HG03139 (cell line): ENCODE data around the gene LIM2.
"Not testable (repeated sequence)": the region's sequence is repeated elsewhere in the genome, so short reads cannot be mapped to it uniquely, and the experiment has no call there.

Experiments used
- ATAC-seq: cut with Tn5 transposase; IDR thresholded peaks from one replicate; pipeline ENCODE4 v1.9.1; 2021; ENCODE audit not compliant: unreplicated experiment

The LIM2 gene

GRCh38 chr19:51397453-51397852, 9.7 kb upstream of the LIM2 start:
- ATAC-seq, result not testable (repeated sequence)

- ATAC-seq, result no peak
Measured at GRCh38 chr19:51396175-51396574, 8.4 kb upstream of the LIM2 start.

- peak; percentile 78 for ATAC-seq
Measured at GRCh38 chr19:51394050-51394836, 6.5 kb upstream of the LIM2 start.

DNA sequence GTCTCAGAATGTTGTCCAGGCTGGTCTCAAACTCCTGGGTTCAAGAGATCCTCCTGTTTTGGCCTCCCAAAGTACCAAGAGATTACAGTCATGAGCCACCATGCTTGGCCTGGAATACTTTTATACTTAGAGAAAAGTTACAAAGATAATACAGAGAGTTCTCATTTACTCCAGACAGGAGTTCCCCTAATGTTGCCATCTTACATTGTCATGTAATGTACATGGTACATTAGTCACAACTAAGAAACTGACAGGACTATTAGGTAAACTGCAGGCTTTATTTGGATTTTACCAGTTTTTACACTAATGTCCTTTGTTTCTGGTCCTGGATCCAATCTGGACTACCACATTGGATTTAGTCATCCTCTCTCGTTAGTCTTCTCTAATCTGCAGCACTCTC, 4.9 kb upstream of the LIM2 start:
- ATAC-seq, result no peak

DNA sequence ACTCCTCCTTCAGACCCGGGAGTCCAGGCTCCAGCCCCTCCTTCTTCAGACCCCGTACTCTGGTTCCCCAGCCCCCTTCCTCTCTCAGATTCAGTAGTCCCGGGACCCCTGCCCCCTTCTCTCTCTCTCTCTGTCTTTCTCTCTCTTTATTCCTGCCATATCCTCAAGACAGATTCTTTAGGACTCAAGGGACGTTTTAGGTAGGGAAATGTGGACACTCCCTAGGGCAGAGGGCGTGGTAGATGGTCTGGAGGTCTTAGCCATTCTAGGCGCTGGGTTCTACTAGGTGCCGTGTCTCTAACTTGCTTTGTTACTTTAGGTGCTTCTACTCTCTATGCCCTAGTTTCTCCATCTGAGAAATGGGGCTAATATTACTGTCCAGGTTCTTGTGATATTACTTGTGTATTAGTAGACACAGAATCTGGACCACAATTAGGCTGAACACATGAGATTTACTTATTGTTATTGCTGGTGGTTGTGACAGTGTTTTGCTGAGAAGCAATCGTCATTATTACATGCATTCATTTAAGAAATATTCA, 3.4 kb upstream of the LIM2 start:
- ATAC-seq, result no peak

DNA sequence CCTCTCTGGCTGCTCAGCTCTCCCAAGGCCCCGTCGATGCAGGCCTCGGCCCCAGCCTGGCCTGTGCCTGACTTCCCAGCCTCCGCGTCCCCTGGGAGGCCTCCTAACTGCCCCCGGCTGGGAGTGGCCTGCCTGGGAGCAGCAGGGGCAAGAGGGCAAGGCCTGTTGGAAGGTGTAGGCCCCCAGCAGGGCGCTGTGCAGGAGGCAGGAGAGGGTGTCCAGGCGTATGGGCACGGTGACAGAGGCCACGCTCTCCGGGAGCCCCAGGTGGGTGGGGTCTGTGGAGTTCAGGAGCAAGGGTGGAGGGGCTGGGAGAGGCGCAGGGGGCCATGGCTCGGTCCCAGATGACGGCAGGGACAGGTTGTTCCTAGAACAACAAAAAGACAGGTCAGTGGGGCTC, 1.4 kb upstream of the LIM2 start:
- ATAC-seq, result no peak

- no peak for ATAC-seq
Measured at GRCh38 chr19:51386882-51387520, 773 bp downstream of the LIM2 start.

DNA sequence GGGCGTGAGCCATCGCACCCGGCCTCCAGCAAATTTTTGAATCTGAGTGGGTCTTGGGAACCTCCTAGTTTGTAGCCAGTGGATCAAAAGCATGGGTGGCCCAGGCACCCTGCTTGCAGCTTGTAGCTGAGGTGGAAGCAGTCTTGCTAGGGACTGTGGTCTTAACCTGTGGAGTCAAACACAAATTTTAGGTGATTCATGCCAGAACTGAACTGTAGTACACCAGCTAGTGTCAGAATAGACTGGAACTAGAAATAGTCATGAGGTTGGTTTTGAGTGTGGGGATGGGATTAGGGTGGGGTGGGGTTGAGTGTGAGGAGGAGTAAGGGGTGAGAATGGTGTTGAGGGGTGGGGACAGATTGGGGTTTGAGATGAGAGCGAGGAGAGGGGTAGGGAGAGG, 5.8 kb downstream of the LIM2 start:
- no peak for ATAC-seq

- ATAC-seq, result no peak
Measured at GRCh38 chr19:51380379-51380778, 7.4 kb downstream of the LIM2 start.

- no peak for ATAC-seq
Measured at GRCh38 chr19:51377422-51377821, 10.4 kb downstream of the LIM2 start.

DNA sequence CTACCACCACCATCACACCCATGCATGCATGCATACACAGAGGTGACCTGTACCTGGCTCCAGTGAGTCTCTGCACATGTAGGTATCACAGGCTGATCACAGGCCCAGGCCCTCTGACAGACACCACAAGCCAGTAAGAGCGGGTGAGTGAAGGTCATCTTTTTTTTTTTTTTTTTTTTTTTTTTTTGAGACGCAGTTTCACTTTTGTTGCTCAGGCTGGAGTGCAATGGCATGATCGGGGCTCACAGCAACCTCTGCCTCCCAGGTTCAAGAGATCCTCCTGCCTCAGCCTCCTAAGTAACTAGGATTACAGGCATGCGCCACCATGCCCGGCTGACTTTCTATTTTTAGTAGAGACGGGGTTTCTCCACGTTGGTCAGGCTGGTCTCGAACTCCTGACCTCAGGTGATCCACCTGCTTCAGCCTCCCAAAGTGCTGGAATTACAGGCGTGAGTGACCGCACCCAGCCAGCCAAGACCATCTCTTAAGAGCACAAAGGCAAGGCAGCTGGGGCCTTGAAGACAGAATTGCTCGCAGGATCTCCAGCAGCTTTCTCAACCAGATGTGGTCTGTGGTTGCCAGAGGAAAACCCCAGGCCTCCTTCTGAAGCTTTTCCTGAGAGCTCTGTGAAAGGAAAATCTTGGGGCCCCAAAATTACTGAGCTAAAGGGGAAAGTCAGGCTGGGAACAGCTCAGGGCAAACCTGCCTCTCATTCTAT, 12.1 kb downstream of the LIM2 start:
- no peak for ATAC-seq

DNA sequence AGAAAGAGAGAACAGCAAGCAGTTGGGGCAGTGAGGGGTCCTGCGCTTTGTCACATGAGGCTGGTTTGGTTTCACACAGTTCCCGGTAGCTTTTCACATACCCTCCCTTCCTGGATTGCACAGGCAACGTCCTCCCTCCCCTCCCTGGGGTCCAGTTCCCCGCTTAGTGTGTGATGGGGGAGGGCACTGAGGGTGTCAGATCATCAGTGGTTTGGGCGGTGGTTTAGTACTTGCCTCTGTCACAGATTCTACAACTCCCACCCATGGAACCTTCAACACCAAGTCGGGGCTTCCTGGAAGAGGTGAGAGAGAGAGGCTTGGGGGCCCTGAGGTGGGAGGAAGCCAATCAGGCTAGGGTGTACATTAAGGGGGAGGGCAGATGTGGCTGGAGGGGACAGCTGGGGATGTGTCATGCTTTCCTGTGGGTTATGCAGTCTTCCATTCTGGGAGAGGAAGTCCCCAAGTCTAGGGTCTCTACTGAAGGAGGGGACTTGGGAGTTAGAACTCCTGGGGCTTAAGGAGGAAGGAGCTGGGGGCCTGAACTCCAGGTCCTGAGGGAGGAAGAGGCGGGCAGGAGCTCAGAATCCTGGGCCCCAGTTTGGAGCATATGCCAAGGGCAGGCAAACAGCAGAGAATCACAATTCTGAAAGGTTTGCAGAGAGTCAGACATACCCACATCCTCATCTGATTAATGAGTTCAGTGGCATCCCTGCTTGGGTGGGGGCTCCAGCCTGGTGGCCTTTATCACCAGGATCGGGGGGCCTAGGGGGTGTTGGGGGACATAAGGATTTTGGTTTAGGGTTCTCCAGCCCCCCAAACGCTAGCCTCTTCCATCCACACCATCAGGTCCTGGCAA, 14.9 kb downstream of the LIM2 start, which contains the start of gene NKG7:
TSS of gene NKG7 (minus strand) at position 6 of the 856 bp plus-strand sequence. CDS start 119 bp downstream, outside the sequence.
- peak; percentile 36 for ATAC-seq

GRCh38 chr19:51372021-51372648, 15.6 kb downstream of the LIM2 start:
- no peak for ATAC-seq

DNA sequence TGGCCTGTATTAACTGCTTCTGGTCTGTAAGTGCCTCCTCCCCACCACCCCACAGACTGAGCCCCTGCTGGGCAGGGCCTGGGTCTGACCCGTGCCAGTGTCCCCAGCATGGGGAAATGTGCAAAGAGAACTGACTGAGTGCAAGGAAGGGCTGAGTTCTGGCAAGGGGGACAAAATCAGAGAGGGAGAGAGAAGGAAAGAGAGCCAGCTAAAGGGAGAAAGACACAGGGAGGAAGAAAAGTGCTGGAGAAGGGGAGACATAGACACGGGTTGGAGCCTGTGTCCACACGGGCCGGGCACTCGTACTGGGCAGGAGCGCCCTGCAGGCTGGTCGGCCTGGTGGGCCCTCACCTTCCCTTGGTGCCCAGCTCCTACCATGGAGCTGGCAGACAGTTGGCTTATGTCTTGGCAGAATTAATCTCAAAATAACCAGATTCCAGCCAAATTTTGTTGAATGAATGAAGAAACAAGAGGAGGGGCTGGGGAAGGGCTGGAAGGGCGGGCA, 16.5 kb downstream of the LIM2 start:
- ATAC-seq, result no peak

- no peak for ATAC-seq
Measured at GRCh38 chr19:51370230-51370629, 17.5 kb downstream of the LIM2 start.

- ATAC-seq, result no peak
Measured at GRCh38 chr19:51368366-51369282, 19.1 kb downstream of the LIM2 start, which contains the start of gene CLDND2. CLDND2 (minus strand) TSS chr19:51369003; CDS start chr19:51368577, 426 bp downstream.

DNA sequence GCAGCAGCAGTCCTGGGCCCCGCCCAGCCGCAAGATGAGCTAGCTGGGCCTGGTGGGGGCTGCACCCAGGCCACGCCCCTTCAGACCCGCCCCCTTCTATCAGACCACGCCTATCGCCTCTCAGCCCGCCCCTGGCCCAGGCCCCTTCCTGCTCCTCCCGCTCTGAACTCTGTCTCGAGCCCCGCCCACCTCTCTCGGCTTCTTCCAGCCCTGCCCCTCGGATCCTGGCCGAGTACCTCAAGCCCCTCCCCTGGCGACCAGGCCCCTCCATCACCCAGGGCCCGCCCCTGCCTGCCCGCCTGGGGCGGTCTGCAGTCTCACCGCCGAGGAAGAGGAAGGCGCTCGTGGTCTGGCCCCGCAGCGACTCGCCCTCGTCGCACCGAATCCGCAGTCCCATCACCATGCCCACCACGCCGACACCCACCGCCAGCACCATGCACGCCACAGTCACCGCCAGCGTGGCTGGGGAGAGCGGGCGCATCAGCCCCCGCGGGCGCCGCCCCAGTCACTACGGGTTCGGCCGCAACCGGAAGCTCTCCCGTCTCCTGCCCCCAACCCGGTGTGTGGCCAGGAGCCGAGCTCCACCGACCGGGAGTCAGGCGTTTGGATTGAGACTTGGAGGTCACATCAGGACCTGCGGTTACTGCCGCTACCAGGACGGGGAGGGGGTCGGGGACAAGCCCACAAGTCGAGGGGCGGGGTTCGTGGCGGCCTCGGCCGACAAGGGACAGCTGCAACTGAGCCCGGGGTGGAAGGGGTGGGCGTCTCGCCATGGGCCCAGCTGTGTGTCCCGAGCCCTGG, 20.0 kb downstream of the LIM2 start:
- peak; percentile 60 for ATAC-seq

GRCh38 chr19:51367255-51367564, 20.6 kb downstream of the LIM2 start:
- no peak for ATAC-seq
